GM12878 (cell line): ENCODE results near the gene RAET1G. TPM values are rescaled to one million over a fixed set of nuclear protein-coding genes. Genes with fewer than 3 reads are reported as not detected.

ENCODE experiments used
- ATAC-seq: fragments of 200-7000 bp; cut with Tn5 transposase; 3 replicates; pipeline ENCODE4 v1.9.1; 2020; ENCODE audit warnings: mild to moderate bottlenecking, moderate library complexity
- BruUV-seq: library from RNA; stranded (reverse); fragments of 400-500 nt; replicated peaks from 2 replicates; lab custom pipeline; 2021; lab: Mats Ljungman, UMichigan
- CTCF ChIA-PET: fragments of 300-600 bp; sonication (Branson Sonifier 250); formaldehyde crosslinking; extraction: SDS; loops from one replicate; lab custom pipeline; 2021; ENCODE audit warnings: inconsistent platforms; lab: Yijun Ruan, JAX
- POLR2A ChIA-PET: fragments of 350-600 bp; formaldehyde crosslinking; extraction: SDS; loops from one replicate; lab custom pipeline; 2021; ENCODE audit warnings: inconsistent platforms; lab: Charles Lee
- RAD21 ChIA-PET: fragments of 300-600 bp; sonication (Branson Sonifier 250); formaldehyde crosslinking; loops from one replicate; lab custom pipeline; 2023; ENCODE audit warnings: antibody characterized with exemption; ENCODE audit not compliant: unreplicated experiment; lab: Charles Lee
- SMC1A ChIA-PET: fragments of 300-600 bp; sonication (Branson Sonifier 250); formaldehyde crosslinking; loops from one replicate; lab custom pipeline; 2023; ENCODE audit not compliant: unreplicated experiment, uncharacterized antibody; lab: Charles Lee
- DNase-seq: peaks from one replicate; pipeline ENCODE4 v3.0.0-alpha.2; 2011; ENCODE audit warnings: low read depth, low spot score
- FAIRE-seq: peaks from 3 replicates; lab custom pipeline; 2011; peaks lifted over from hg19 to GRCh38; lab: Jason Lieb, UNC
- H2AFZ ChIP-seq: 2 replicates; pipeline ENCODE4 v1.6.0; 2011; ENCODE audit warnings: low read depth, low read length, control low read depth; ENCODE audit not compliant: control insufficient read depth
- H3K27ac ChIP-seq: 2 replicates; pipeline ENCODE4 v1.5.1; 2011; ENCODE audit warnings: control low read depth; ENCODE audit not compliant: control insufficient read depth, insufficient read depth
- H3K27me3 ChIP-seq, 2 experiments: replicated peaks in 1 of 2; 2 replicates each; pipeline versions ENCODE4 v1.6.0 to v1.6.1; 2011; ENCODE audit warnings: low read length in 1 of 2; ENCODE audit not compliant: control insufficient read depth in 2 of 2, insufficient read depth in 2 of 2
- H3K36me3 ChIP-seq, 2 experiments: 2 replicates each; pipeline ENCODE4 v1.5.1; 2011; ENCODE audit warnings: low read length in 1 of 2; ENCODE audit not compliant: control insufficient read depth in 2 of 2, insufficient read depth in 2 of 2
- H3K4me1 ChIP-seq: 2 replicates; pipeline ENCODE4 v1.6.1; 2011; ENCODE audit warnings: mild to moderate bottlenecking, low read length, moderate library complexity, mixed read lengths; ENCODE audit not compliant: control insufficient read depth, insufficient read depth
- H3K4me2 ChIP-seq: 2 replicates; pipeline ENCODE4 v1.6.0; 2011; ENCODE audit warnings: control low read depth; ENCODE audit not compliant: control insufficient read depth, insufficient read depth
- H3K4me3 ChIP-seq: fragments of 200-600 bp; sonication (generic); 2 replicates; pipeline ENCODE4 v1.5.1; 2016
- H3K79me2 ChIP-seq: 2 replicates; pipeline ENCODE4 v1.6.0; 2011; ENCODE audit warnings: low read length; ENCODE audit not compliant: control insufficient read depth, insufficient read depth
- H3K9ac ChIP-seq: 2 replicates; pipeline ENCODE4 v1.8.0; 2011; ENCODE audit warnings: low read length, control low read depth, mixed read lengths; ENCODE audit not compliant: control insufficient read depth, insufficient read depth
- H3K9me3 ChIP-seq: replicated peaks from 3 replicates; pipeline ENCODE4 v1.5.1; 2011; ENCODE audit warnings: mild to moderate bottlenecking, low read length; ENCODE audit not compliant: control insufficient read depth, insufficient read depth
- H4K20me1 ChIP-seq: 2 replicates; pipeline ENCODE4 v1.6.0; 2011; ENCODE audit not compliant: control insufficient read depth, insufficient read depth
- BCL3 ChIP-seq: IDR thresholded peaks from 2 replicates; pipeline ENCODE4 v1.6.1; 2011; ENCODE audit warnings: borderline replicate concordance, low read depth, mild to moderate bottlenecking, moderate library complexity, low read length; ENCODE audit not compliant: insufficient read depth, poor library complexity, severe bottlenecking
- CHD4 ChIP-seq: fragments of 200-600 bp; sonication (generic); IDR thresholded peaks from 2 replicates; pipeline ENCODE4 v1.6.1; 2016; ENCODE audit warnings: mild to moderate bottlenecking
- HDAC6 ChIP-seq: fragments of 200-600 bp; sonication (generic); IDR thresholded peaks from one replicate; pipeline ENCODE4 v1.8.0; 2017; ENCODE audit warnings: antibody characterized with exemption; ENCODE audit not compliant: unreplicated experiment
- NFXL1 ChIP-seq: fragments of 450-650 bp; IDR thresholded peaks from 2 replicates; pipeline ENCODE4 v1.6.1; 2017; ENCODE audit warnings: antibody characterized with exemption, mild to moderate bottlenecking, borderline replicate concordance
- SKIL ChIP-seq: fragments of 450-650 bp; IDR thresholded peaks from 2 replicates; pipeline ENCODE4 v1.6.1; 2017; ENCODE audit warnings: mild to moderate bottlenecking, low read depth, inconsistent platforms; ENCODE audit not compliant: poor library complexity, severe bottlenecking
- SPI1 ChIP-seq: IDR thresholded peaks from 2 replicates; pipeline ENCODE4 v1.6.1; 2011; ENCODE audit warnings: low read depth, mild to moderate bottlenecking, low read length, moderate library complexity, borderline replicate concordance; ENCODE audit not compliant: insufficient read depth
- SRF ChIP-seq, 2 experiments: IDR thresholded peaks; 2 replicates each; pipeline ENCODE4 v1.6.1; 2011; ENCODE audit warnings: low read depth in 2 of 2, low read length in 2 of 2, mild to moderate bottlenecking in 1 of 2, moderate library complexity in 1 of 2
- WGBS: methylation state at CpG from one replicate; pipeline ENCODE4 v1.1.6; 2016; ENCODE audit warnings: low lambda C conversion rate; ENCODE audit not compliant: insufficient replicate concordance, insufficient coverage; ENCODE audit errors: missing lambda C conversion rate; 5-methylcytosine and 5-hydroxymethylcytosine counted together
- in situ Hi-C: fragments of 300-500 bp; cut with MboI; formaldehyde crosslinking; loops from 9 replicates; pipeline ENCODE4 v1.14.3; 2018; ENCODE audit warnings: mixed read lengths
- intact Hi-C: fragments of 100-400 bp; cut with micrococcal nuclease; formaldehyde crosslinking; loops from one replicate; pipeline ENCODE4 v1.14.2; 2022; ENCODE audit not compliant: unreplicated experiment
- polyA plus RNA-seq, 11 experiments: library from polyadenylated mRNA; depleted of rRNA in 4 of 11; unstranded in 6 of 11; stranded (reverse) in 5 of 11; fragments of >200 nt; fragmentation: Nextera tagmentation in 4 of 11; fragmentation: Illumina TruSeq in 1 of 11; extraction: Ambion mirVana in 4 of 11; extraction: Trizol in 1 of 11; gene quantifications; 1 replicate in 1 of 11; 2 replicates in 10 of 11; pipeline versions ENCODE4 v1.2.1 to v1.2.3, GENCODE V29; 2011 to 2016; ENCODE audit warnings: inconsistent platforms in 2 of 11, missing spikeins in 2 of 11, low read depth in 1 of 11
- total RNA-seq, 4 experiments: library from RNA; depleted of rRNA in 3 of 4; stranded (reverse); fragments of >200 nt in 3 of 4; fragmentation: Illumina TruSeq in 1 of 4; extraction: Trizol in 1 of 4; gene quantifications; 2 replicates each; pipeline versions ENCODE4 v1.2.1 to v1.2.3, GENCODE V29; 2013 to 2021

The RAET1G gene
- total and polyA plus RNA-seq, 10 of the 15 experiments (the other 5 are each of a cell fraction or from before 2014, with no cell fraction given): not detected

- H3K9ac ChIP-seq: no peak overlapping the region
- ChIA-PET RAD21 (no interaction called here), CTCF (no interaction called here), SMC1A (no interaction called here), POLR2A (no interaction called here)
- H3K27ac ChIP-seq: no peak overlapping the region
- no peaks in the 10 kb centered on the region for H3K4me1 ChIP-seq
- H3K4me3 ChIP-seq: no peak overlapping the region
- 71% methylated on average over 23 of the region's 23 CpGs for WGBS
- H3K4me2 ChIP-seq: no peak overlapping the region
- H4K20me1 ChIP-seq: no peaks in the 10 kb centered on the region
- in situ Hi-C loops (no loop called here), intact Hi-C loops (no loop called here)
- no TSS peak for BruUV-seq
- no peak for TF ChIP-seq HDAC6
- TF ChIP-seq CHD4: no peak
- no peak for TF ChIP-seq BCL3
- TF ChIP-seq SPI1: no peak
- TF ChIP-seq NFXL1: no peak
- TF ChIP-seq SKIL: no peak
- no peak for TF ChIP-seq SRF (IDR thresholded peaks at IDR 0.05; ENCODE audit: low read depth in 2 of 2, low read length in 2 of 2)
- peaks cover 3% of the 10 kb centered on the region; the same call in 1 of the 3 replicates for H3K9me3 ChIP-seq
- no peaks in the 10 kb centered on the region for H3K27me3 ChIP-seq
- FAIRE-seq (no peak), ATAC-seq (no peak), DNase-seq (no peak)
- no peak overlapping the region for H2AFZ ChIP-seq
- no peaks in the 10 kb centered on the region for H3K36me3 ChIP-seq
- H3K79me2 ChIP-seq: no peaks in the 10 kb centered on the region
Measured at GRCh38 chr6:149910721-149911151, 12.2 kb downstream of the RAET1G start.
